Caco-2 (cell line): Measurements from ENCODE around the gene PELI2. TPM values are rescaled to one million over a fixed set of nuclear protein-coding genes. Genes with fewer than 3 reads are reported as not detected.

Source experiments
- BruUV-seq: library from RNA; stranded (reverse); fragments of 400-500 nt; replicated peaks from 2 replicates; lab custom pipeline; 2021; lab: Mats Ljungman, UMichigan
- CTCF ChIA-PET: fragments of 300-600 bp; sonication (Branson Sonifier 250); formaldehyde crosslinking; loops from one replicate; lab custom pipeline; 2022; ENCODE audit warnings: antibody characterized with exemption; lab: Charles Lee
- POLR2A ChIA-PET: fragments of 300-600 bp; sonication (Branson Sonifier 250); formaldehyde crosslinking; loops from one replicate; lab custom pipeline; 2022; ENCODE audit warnings: antibody characterized with exemption; lab: Charles Lee
- DNase-seq, 2 experiments: peaks; one replicate each; pipeline versions ENCODE4 v3.0.0 to v3.0.0-alpha.2; 2020 to 2022
- H3K27me3 ChIP-seq: replicated peaks from 2 replicates; pipeline ENCODE4 v1.6.0; 2011; ENCODE audit warnings: low read length; ENCODE audit not compliant: control insufficient read depth, insufficient read depth
- H3K36me3 ChIP-seq: 2 replicates; pipeline ENCODE4 v1.5.1; 2011; ENCODE audit warnings: low read length; ENCODE audit not compliant: control insufficient read depth, insufficient read depth
- H3K4me1 ChIP-seq: fragments of 250-450 bp; sonication (Bioruptor Pico); 2 replicates; pipeline ENCODE4 v1.5.1; 2020; ENCODE audit warnings: mild to moderate bottlenecking
- H3K4me3 ChIP-seq: 2 replicates; pipeline ENCODE4 v1.5.1; 2011; ENCODE audit warnings: low read depth, mild to moderate bottlenecking, control low read depth, low read length
- H3K9me3 ChIP-seq: fragments of 250-450 bp; sonication (Bioruptor Pico); 2 replicates; pipeline ENCODE4 v1.5.1; 2020; ENCODE audit warnings: mild to moderate bottlenecking, moderate library complexity
- H3K27ac Mint-ChIP-seq: one replicate; pipeline ENCODE4 v1.8.0; 2022; ENCODE audit warnings: mixed read lengths; ENCODE audit not compliant: unreplicated experiment
- H3K27me3 Mint-ChIP-seq: one replicate; pipeline ENCODE4 v1.8.0; 2022; ENCODE audit warnings: mixed read lengths; ENCODE audit not compliant: insufficient read depth, unreplicated experiment
- H3K36me3 Mint-ChIP-seq: one replicate; pipeline ENCODE4 v1.8.0; 2022; ENCODE audit warnings: mild to moderate bottlenecking, mixed read lengths; ENCODE audit not compliant: insufficient read depth, unreplicated experiment
- H3K4me1 Mint-ChIP-seq: one replicate; pipeline ENCODE4 v1.8.0; 2022; ENCODE audit warnings: low read depth, mixed read lengths; ENCODE audit not compliant: unreplicated experiment
- H3K4me3 Mint-ChIP-seq: one replicate; pipeline ENCODE4 v1.8.0; 2022; ENCODE audit warnings: mild to moderate bottlenecking, moderate library complexity, mixed read lengths; ENCODE audit not compliant: unreplicated experiment
- H3K9me3 Mint-ChIP-seq: one replicate; pipeline ENCODE4 v1.8.0; 2022; ENCODE audit warnings: mixed read lengths; ENCODE audit not compliant: unreplicated experiment
- intact Hi-C: fragments of 100-400 bp; cut with micrococcal nuclease; formaldehyde crosslinking; loops from one replicate; pipeline ENCODE4 v1.10.0; 2022; ENCODE audit not compliant: unreplicated experiment
- total RNA-seq: library from RNA; stranded (reverse); gene quantifications from 2 replicates; pipeline ENCODE4 v1.2.3, GENCODE V29; 2022
- TF ChIP-seq, protein P1 (sequence below), 2 experiments: fragments of 200-600 bp in 1 of 2; IDR thresholded peaks; 1 replicate in 1 of 2; 2 replicates in 1 of 2; pipeline versions ENCODE4 v1.5.1 to v1.8.0; 2011 to 2022; ENCODE audit warnings: antibody characterized with exemption in 1 of 2, control low read depth in 1 of 2, inconsistent platforms in 1 of 2, low read depth in 1 of 2, low read length in 1 of 2, mild to moderate bottlenecking in 1 of 2, moderate library complexity in 1 of 2; ENCODE audit not compliant: insufficient read depth in 1 of 2, severe bottlenecking in 1 of 2, unreplicated experiment in 1 of 2

PELI2 gene
- total RNA-seq, 1 experiment from 2014 or later, result 8.5 TPM

DNA sequence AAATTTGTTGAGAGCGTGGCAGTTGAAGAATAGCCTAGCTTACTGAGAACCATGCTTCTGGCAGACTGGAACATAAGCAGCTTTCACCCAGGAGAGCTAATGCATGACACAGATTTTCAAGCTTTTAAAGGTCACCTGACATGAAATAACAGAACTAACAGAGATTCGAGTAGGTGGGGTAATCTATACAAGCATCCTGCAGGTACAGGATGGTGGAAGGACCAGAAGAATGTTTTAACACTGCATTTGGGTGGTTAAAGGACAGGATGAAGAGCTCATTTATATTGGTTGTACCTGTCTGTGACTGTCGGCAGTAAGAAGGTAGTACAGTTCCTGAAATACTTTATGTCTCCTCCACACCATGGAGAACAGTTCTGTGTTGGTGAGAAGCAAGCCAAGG is 8.9 kb downstream of the PELI2 start:
- POLR2A ChIA-PET, result no interaction called here

DNA sequence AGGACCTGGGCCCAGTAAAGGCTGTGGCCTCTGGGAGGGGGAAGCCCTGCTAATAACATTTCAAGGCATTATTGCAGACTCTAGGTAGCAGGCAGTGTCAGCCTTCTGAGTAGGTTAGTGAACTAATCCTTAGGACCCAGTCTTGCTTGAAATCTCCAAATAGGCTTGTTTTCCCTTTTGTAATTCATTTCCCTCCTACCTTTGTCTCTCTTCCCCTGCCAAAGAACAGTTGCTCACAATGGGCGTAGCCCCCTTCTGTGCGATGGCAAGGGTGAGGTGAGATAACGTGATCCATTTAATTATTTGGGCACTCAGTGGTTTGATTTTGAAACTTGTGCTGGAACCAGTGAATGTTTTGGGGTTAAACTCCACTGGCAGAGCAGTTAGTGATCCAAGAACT is 10.9 kb downstream of the PELI2 start:
- no peaks in the 10 kb centered on the region for H3K9me3 ChIP-seq
- no TSS peak for BruUV-seq
- POLR2A ChIA-PET, result no interaction called here
- no peak overlapping the region for H3K4me3 ChIP-seq
- intact Hi-C loops, result loop anchor here (10.0 kb wide), 1 partner anchor 346 kb away; no protein-coding TSS in a partner anchor
- Mint-ChIP-seq H3K4me1 (peaks cover 8% of the 10 kb centered on the region), H3K36me3 (no peaks in the 10 kb centered on the region), H3K4me3 (no peak overlapping the region), H3K9me3 (no peaks in the 10 kb centered on the region), H3K27ac (no peak overlapping the region), H3K27me3 (peaks cover 7% of the 10 kb centered on the region)
- H3K27me3 ChIP-seq, result no peaks in the 10 kb centered on the region
- TF ChIP-seq, protein P1, sequence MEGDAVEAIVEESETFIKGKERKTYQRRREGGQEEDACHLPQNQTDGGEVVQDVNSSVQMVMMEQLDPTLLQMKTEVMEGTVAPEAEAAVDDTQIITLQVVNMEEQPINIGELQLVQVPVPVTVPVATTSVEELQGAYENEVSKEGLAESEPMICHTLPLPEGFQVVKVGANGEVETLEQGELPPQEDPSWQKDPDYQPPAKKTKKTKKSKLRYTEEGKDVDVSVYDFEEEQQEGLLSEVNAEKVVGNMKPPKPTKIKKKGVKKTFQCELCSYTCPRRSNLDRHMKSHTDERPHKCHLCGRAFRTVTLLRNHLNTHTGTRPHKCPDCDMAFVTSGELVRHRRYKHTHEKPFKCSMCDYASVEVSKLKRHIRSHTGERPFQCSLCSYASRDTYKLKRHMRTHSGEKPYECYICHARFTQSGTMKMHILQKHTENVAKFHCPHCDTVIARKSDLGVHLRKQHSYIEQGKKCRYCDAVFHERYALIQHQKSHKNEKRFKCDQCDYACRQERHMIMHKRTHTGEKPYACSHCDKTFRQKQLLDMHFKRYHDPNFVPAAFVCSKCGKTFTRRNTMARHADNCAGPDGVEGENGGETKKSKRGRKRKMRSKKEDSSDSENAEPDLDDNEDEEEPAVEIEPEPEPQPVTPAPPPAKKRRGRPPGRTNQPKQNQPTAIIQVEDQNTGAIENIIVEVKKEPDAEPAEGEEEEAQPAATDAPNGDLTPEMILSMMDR (IDR thresholded peaks at IDR 0.05; ENCODE audit: insufficient read depth in 1 of 2, low read depth in 1 of 2, low read length in 1 of 2, severe bottlenecking in 1 of 2, unreplicated experiment in 1 of 2), result no peak
- H3K36me3 ChIP-seq, result no peaks in the 10 kb centered on the region
- H3K4me1 ChIP-seq, result no peaks in the 10 kb centered on the region
- DNase-seq, result no peak
- CTCF ChIA-PET, result no interaction called here

More for the DNA sequence above, 8.9 kb downstream of the PELI2 start:
- TF ChIP-seq, protein P1 (IDR thresholded peaks at IDR 0.05; ENCODE audit: insufficient read depth in 1 of 2, low read depth in 1 of 2, low read length in 1 of 2, severe bottlenecking in 1 of 2, unreplicated experiment in 1 of 2), result no peak
- Histone ChIP-seq H3K4me1 (no peaks in the 10 kb centered on the region), H3K4me3 (no peak overlapping the region), H3K36me3 (no peaks in the 10 kb centered on the region), H3K27me3 (no peaks in the 10 kb centered on the region), H3K9me3 (no peaks in the 10 kb centered on the region)
- no peak for DNase-seq
- CTCF ChIA-PET, result no interaction called here
- intact Hi-C loops, result loop anchor here (10.0 kb wide), 1 partner anchor 348 kb away; no protein-coding TSS in a partner anchor
- Mint-ChIP-seq H3K27me3 (peaks cover 7% of the 10 kb centered on the region), H3K36me3 (no peaks in the 10 kb centered on the region), H3K4me3 (no peak overlapping the region), H3K4me1 (peaks cover 8% of the 10 kb centered on the region), H3K9me3 (no peaks in the 10 kb centered on the region), H3K27ac (no peak overlapping the region)
- no TSS peak for BruUV-seq

DNA sequence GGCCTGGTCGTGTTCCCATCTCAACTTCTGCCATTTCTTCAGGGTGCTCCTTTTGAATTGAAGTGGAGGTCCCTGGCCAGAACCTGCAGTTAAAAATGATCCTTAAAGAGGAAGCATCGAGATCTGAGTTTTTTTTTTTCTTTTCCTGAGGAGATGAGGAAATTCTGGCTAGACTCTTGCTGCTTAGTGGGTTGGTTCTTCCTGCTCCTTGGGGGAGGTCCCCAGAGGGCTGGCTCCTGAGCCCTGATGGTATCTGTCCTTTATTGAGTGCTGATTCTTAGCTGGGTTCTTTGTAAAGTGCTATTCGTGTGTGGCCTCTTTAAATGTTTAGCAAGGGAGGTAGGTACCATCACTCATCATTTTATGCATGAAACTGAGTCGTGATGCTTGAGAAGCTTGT is 11.7 kb downstream of the PELI2 start:
- intact Hi-C loops, result loop anchor here (10.0 kb wide), 1 partner anchor 345 kb away; no protein-coding TSS in a partner anchor
- no peaks in the 10 kb centered on the region for H3K27me3 ChIP-seq
- TF ChIP-seq, protein P1 (IDR thresholded peaks at IDR 0.05; ENCODE audit: insufficient read depth in 1 of 2, low read depth in 1 of 2, low read length in 1 of 2, severe bottlenecking in 1 of 2, unreplicated experiment in 1 of 2), result no peak
- ChIA-PET CTCF (no interaction called here), POLR2A (no interaction called here)
- BruUV-seq, result no TSS peak
- Mint-ChIP-seq H3K9me3 (no peaks in the 10 kb centered on the region), H3K4me1 (peaks cover 1% of the 10 kb centered on the region), H3K27ac (no peak overlapping the region), H3K4me3 (no peak overlapping the region), H3K27me3 (peaks cover 2% of the 10 kb centered on the region), H3K36me3 (no peaks in the 10 kb centered on the region)
- no peaks in the 10 kb centered on the region for H3K9me3 ChIP-seq
- no peak for DNase-seq
- no peaks in the 10 kb centered on the region for H3K4me1 ChIP-seq
- H3K4me3 ChIP-seq, result no peak overlapping the region
- H3K36me3 ChIP-seq, result no peaks in the 10 kb centered on the region
